T47D (cell line): ENCODE measurements around the gene GAPT.

Experiments used
- DNase-seq, 2 experiments: peaks; one replicate each; pipeline versions ENCODE4 v3.0.0 to v3.0.0-alpha.2; 2011 to 2012; ENCODE audit warnings: low read depth in 1 of 2, low spot score in 1 of 2
- JUND ChIP-seq: IDR thresholded peaks from 2 replicates; pipeline ENCODE4 v1.6.1; 2012; ENCODE audit warnings: low read depth
- in situ Hi-C: cut with HindIII; loops from 2 replicates; pipeline ENCODE4 v1.10.0; 2016; ENCODE audit warnings: low sequenced_read_pairs, low pct_unique_long_range_greater_than_20kb

Gene GAPT

GRCh38 chr5:58477760-58478376 is 13.4 kb upstream of the GAPT start:
- no peak for TF ChIP-seq JUND
- in situ Hi-C loops: no loop called here
- DNase-seq: peak in 1 of 2 experiments; percentile 32

- in situ Hi-C loops: no loop called here
- DNase-seq: no peak
- no peak for TF ChIP-seq JUND
These were observed 10.1 kb upstream of the GAPT start for GRCh38 chr5:58481066-58481676.

- in situ Hi-C loops: no loop called here
- no peak for DNase-seq
- TF ChIP-seq JUND: no peak
These were observed 9.4 kb upstream of the GAPT start for GRCh38 chr5:58481828-58482227.

- DNase-seq: no peak
- TF ChIP-seq JUND: no peak
- in situ Hi-C loops: no loop called here
These were observed 8.7 kb upstream of the GAPT start for GRCh38 chr5:58482536-58482935.

- in situ Hi-C loops: no loop called here
- TF ChIP-seq JUND: no peak
These were observed 6.7 kb upstream of the GAPT start for GRCh38 chr5:58484505-58484904.

GRCh38 chr5:58486290-58486689 is 4.9 kb upstream of the GAPT start:
- in situ Hi-C loops: no loop called here
- DNase-seq: no peak
- no peak for TF ChIP-seq JUND

More at GRCh38 chr5:58484505-58484904, 6.7 kb upstream of the GAPT start:
- DNase-seq: no peak

- in situ Hi-C loops: no loop called here
- TF ChIP-seq JUND: no peak
- DNase-seq: no peak
These were observed 709 bp upstream of the GAPT start for GRCh38 chr5:58490402-58491050.

- in situ Hi-C loops: no loop called here
- no peak for DNase-seq
- no peak for TF ChIP-seq JUND
These were observed 1.9 kb downstream of the GAPT start for GRCh38 chr5:58493141-58493540.

GRCh38 chr5:58496488-58496887 is 5.3 kb downstream of the GAPT start:
- peak in 1 of 2 experiments; percentile 6 for DNase-seq
- in situ Hi-C loops: no loop called here
- no peak for TF ChIP-seq JUND

GRCh38 chr5:58497386-58497785 is 6.2 kb downstream of the GAPT start:
- no peak for TF ChIP-seq JUND
- no peak for DNase-seq
- in situ Hi-C loops: no loop called here

GRCh38 chr5:58497921-58498320 is 6.7 kb downstream of the GAPT start:
- TF ChIP-seq JUND: no peak
- no peak for DNase-seq
- in situ Hi-C loops: no loop called here

- no peak for TF ChIP-seq JUND
- DNase-seq: peak; percentile 16 to 48
- in situ Hi-C loops: no loop called here
These were observed 7.2 kb downstream of the GAPT start for GRCh38 chr5:58498340-58498942.

- no peak for TF ChIP-seq JUND
These were observed 8.0 kb downstream of the GAPT start for GRCh38 chr5:58499231-58499630.

GRCh38 chr5:58499941-58500340 is 8.7 kb downstream of the GAPT start:
- in situ Hi-C loops: no loop called here
- TF ChIP-seq JUND: no peak
- no peak for DNase-seq

More at GRCh38 chr5:58499231-58499630, 8.0 kb downstream of the GAPT start:
- in situ Hi-C loops: no loop called here
- DNase-seq: no peak
